Heart left ventricle (tissue), 13 donors: Measurements from ENCODE around the gene SPATA4.

Source experiments
- CTCF ChIP-seq, 12 donors: fragments of 200-600 bp; sonication (generic) in 4 of 12; IDR thresholded peaks; one replicate each; pipeline versions ENCODE4 v1.5.0 to v1.8.0; 2018 to 2022; ENCODE audit warnings: antibody characterized with exemption in 12 of 12, mild to moderate bottlenecking in 5 of 12
- POLR2A ChIP-seq, 2 donors: fragments of 450-650 bp; IDR thresholded peaks; one replicate each; pipeline ENCODE4 v1.6.1; 2017; ENCODE audit warnings: antibody characterized with exemption in 2 of 2, mild to moderate bottlenecking in 2 of 2, moderate library complexity in 2 of 2
- donor health status: ischemic (EF 13 %, LVEDD 7.1; RV severe dilation, severe dysfunction).
- donor health status: DM: no; HTN: yes; CAD: no.
- donor health status: DM: no; HTN: no; CAD: no.
- donor health status: ischemic (EF 25% LVEDD 6.9; RV normal size, moderate dysfunction).
- donor health status: ischemic (EF 25% LVEDD 5.7; RV mildly dilated, moderate dysfunction).
- donor health status: ischemic (EF 35%, LVEDD 5.7; RV mildly dilated, moderate dysfunction).
- donor health status: nonischemic (EF 11% LVEDD 7.7; RV severe dilation, severe dysfunction).
- donor health status: DM: yes; HTN: yes; CAD: no.
- donor health status: PGD.
- donor health status: ischemic (EF 29% LVEDD 5.4; RV normal size, mild dysfunction).
- donor health status: nonischemic (EF 23%, LVEDD 6.1; RV moderate dilation, normal function).

GRCh38 chr4:176217510-176217909, 22.1 kb upstream of the SPATA4 start:
- TF ChIP-seq CTCF (IDR thresholded peaks at IDR 0.05) (no peak), POLR2A (IDR thresholded peaks at IDR 0.05) (no peak)
